ENCODE results near the gene PPP2R5A.

PPP2R5A gene

DNA sequence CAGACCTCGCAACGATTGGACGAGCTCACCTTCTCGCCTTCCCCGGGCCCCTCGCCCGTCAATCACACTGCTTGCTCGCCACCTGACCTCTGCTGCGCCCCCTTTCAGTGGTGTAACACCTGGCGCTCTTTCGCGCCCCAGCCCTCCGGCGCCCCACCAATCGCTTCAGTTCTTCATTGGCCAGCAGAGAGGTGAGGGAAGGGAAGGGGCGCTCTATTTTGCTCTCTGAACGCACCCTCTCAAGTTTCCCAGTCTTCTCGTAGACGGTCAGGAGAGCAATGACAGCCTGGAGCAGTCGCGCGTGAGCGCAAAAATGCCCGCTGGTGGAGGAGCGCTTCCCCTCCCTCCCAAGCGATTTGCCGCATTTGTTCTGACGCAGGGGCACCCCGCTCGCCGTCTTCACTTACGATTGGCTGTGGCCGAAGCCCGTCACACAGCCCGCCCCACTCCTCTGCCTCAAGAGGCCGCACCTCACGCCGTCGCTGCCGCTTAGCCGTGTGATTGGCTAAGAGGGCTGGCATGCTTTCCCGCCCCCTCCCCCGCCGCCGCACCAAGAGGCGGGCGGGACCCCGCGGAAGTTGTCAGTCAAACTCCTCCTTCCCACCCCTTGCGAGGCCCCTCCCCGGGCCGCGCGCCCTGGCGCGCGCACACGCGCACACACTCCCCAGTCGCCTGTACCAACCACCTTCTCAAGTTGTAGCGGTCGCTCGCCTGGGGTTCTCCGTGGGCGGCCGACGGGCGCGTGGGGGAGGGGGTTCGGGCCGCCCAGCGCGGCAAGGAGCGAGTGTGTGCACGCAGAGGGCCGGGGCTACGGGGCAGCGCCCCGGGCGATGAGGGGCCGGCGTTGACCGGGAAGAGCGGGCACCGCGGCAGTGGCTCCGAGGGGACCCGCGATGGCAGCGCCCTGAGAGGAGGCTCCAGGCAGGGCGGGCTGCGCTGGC lies at the start of gene PPP2R5A:
Gene PPP2R5A (plus strand): TSS at position 667 of the 941 bp plus-strand sequence. CDS start 701 bp downstream, outside the sequence.
- H3K27me3 ChIP-seq (ENCODE audit: control insufficient read depth in 1 of 2, insufficient read depth in 2 of 2, low read length in 2 of 2): no peaks in the 10 kb centered on the region
- peak within 1 kb of the TSS; percentile 88 for H3K27ac ChIP-seq (ENCODE audit: low read length)
- H3K36me3 ChIP-seq (ENCODE audit: control insufficient read depth in 2 of 2, insufficient read depth in 2 of 2, low read length in 2 of 2): no peaks in the 10 kb centered on the region
- H3K9me3 ChIP-seq (ENCODE audit: control insufficient read depth in 2 of 2, low read length in 2 of 2): no peaks in the 10 kb centered on the region
- H3K4me3 ChIP-seq (ENCODE audit: low read length in 2 of 2): peak within 1 kb of the TSS; percentile 89 to 98
- peaks cover 13% of the 10 kb centered on the region for H3K4me1 ChIP-seq (ENCODE audit: control insufficient read depth, insufficient read depth, low read length)
- peak within 1 kb of the TSS; percentile 93 to 94 for H3K9ac ChIP-seq (ENCODE audit: low read length in 2 of 2)

DNA sequence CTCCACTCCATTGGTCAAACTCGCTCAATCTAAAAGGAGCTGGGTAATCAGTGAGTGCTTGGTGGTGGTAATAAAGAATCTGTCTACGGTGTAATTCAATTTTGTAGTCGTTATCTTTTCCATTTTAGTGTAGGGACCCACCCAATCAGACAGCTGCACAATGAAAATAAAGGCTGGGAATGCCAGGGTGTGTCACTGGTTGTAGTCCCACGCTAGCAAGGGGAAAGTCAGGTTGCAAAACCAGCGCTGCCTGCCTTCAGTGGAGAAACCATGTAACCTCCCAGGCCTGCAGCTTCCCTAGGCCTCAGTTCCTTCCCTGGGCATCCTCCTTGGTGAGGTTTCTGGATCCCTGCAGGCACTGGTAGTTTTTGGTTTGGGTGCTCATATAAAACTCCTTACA lies 49.4 kb upstream of the PPP2R5A start:
- Histone ChIP-seq H3K9ac (ENCODE audit: low read length in 2 of 2) (no peak overlapping the region), H3K27ac (ENCODE audit: low read length) (no peak overlapping the region), H3K4me1 (ENCODE audit: control insufficient read depth, insufficient read depth, low read length) (peaks cover 25% of the 10 kb centered on the region), H3K9me3 (ENCODE audit: control insufficient read depth in 2 of 2, low read length in 2 of 2) (no peaks in the 10 kb centered on the region), H3K4me3 (ENCODE audit: low read length in 2 of 2) (no peak overlapping the region), H3K27me3 (ENCODE audit: control insufficient read depth in 1 of 2, insufficient read depth in 2 of 2, low read length in 2 of 2) (no peaks in the 10 kb centered on the region), H3K36me3 (ENCODE audit: control insufficient read depth in 2 of 2, insufficient read depth in 2 of 2, low read length in 2 of 2) (no peaks in the 10 kb centered on the region)

DNA sequence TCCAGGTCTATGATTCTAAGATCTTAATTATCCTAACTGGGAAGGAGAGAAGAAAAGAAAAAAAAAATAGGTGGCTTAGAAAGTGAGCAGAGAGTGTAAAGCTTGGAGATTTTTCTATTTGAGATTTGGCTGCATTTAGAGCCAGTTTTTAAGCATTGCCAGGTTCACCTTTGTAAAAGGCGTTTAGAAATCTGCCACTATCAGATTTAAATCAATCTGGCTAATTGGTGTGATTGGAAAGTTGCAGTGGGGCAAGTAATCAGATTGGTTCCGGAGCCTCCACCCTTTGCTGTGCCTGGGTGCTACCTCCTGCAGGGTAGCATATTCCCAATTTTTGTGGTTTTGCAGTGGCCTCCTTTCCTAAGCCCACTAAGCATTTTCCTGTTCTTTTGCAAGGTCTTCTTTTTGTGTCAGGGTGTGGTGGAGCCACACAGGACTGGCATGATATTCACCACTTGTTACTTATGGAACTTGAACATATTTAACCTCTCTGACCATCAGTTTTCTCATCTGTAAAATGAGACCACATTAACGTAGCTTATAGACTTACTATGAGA lies 48.5 kb upstream of the PPP2R5A start:
- no peaks in the 10 kb centered on the region for H3K9me3 ChIP-seq (ENCODE audit: control insufficient read depth in 2 of 2, low read length in 2 of 2)
- no peaks in the 10 kb centered on the region for H3K36me3 ChIP-seq (ENCODE audit: control insufficient read depth in 2 of 2, insufficient read depth in 2 of 2, low read length in 2 of 2)
- H3K9ac ChIP-seq (ENCODE audit: low read length in 2 of 2): no peak overlapping the region
- no peak overlapping the region for H3K4me3 ChIP-seq (ENCODE audit: low read length in 2 of 2)
- no peaks in the 10 kb centered on the region for H3K27me3 ChIP-seq (ENCODE audit: control insufficient read depth in 1 of 2, insufficient read depth in 2 of 2, low read length in 2 of 2)
- H3K27ac ChIP-seq (ENCODE audit: low read length): no peak overlapping the region
- peaks cover 25% of the 10 kb centered on the region for H3K4me1 ChIP-seq (ENCODE audit: control insufficient read depth, insufficient read depth, low read length)

DNA sequence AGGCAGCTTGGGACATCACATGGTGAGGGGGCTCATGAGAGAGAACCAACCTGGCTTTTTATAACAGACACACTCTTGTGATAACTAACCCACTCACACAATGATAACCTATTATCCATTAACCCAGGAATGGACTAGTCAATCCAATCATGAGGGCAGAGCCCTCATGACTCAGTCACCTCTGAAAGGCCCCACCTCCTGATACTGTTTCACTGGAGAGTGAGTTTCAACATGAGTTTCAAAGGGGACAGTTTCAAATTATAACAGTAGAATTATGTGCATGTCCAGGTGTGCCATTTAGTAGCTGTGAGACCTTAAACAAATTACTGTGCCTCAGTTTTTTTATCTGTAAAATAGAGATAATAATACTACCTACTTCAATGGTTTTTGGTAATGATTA lies 47.6 kb upstream of the PPP2R5A start:
- Histone ChIP-seq H3K4me1 (ENCODE audit: control insufficient read depth, insufficient read depth, low read length) (peaks cover 32% of the 10 kb centered on the region), H3K9ac (ENCODE audit: low read length in 2 of 2) (no peak overlapping the region), H3K4me3 (ENCODE audit: low read length in 2 of 2) (no peak overlapping the region), H3K27me3 (ENCODE audit: control insufficient read depth in 1 of 2, insufficient read depth in 2 of 2, low read length in 2 of 2) (no peaks in the 10 kb centered on the region), H3K9me3 (ENCODE audit: control insufficient read depth in 2 of 2, low read length in 2 of 2) (no peaks in the 10 kb centered on the region), H3K36me3 (ENCODE audit: control insufficient read depth in 2 of 2, insufficient read depth in 2 of 2, low read length in 2 of 2) (no peaks in the 10 kb centered on the region), H3K27ac (ENCODE audit: low read length) (no peak overlapping the region)

DNA sequence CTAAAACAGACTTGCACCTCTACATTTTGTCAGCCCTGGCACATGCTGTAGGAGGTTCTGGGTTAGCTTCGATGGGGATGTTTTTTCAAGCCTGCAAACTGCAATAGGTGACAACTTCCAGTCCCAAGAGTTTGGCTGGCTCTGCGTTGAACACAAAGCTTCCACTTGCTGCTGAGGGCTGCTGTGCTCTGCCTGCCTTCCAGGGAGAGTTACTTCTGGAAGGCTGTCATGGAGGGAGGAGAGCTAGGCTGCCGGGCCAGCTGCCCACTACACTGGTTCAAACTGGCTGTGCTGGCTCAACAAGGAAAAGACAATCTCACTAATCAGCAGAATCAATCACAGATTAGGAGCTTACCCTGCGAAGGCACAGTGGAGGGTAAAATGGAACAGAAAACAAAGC lies 46.7 kb upstream of the PPP2R5A start:
- no peaks in the 10 kb centered on the region for H3K36me3 ChIP-seq (ENCODE audit: control insufficient read depth in 2 of 2, insufficient read depth in 2 of 2, low read length in 2 of 2)
- H3K4me1 ChIP-seq (ENCODE audit: control insufficient read depth, insufficient read depth, low read length): peaks cover 38% of the 10 kb centered on the region
- H3K4me3 ChIP-seq (ENCODE audit: low read length in 2 of 2): peak overlapping the region in 1 of 2 donors; percentile 15
- no peaks in the 10 kb centered on the region for H3K9me3 ChIP-seq (ENCODE audit: control insufficient read depth in 2 of 2, low read length in 2 of 2)
- peak overlapping the region in 1 of 2 donors; percentile 6 for H3K9ac ChIP-seq (ENCODE audit: low read length in 2 of 2)
- H3K27ac ChIP-seq (ENCODE audit: low read length): peak overlapping the region; percentile 70
- H3K27me3 ChIP-seq (ENCODE audit: control insufficient read depth in 1 of 2, insufficient read depth in 2 of 2, low read length in 2 of 2): no peaks in the 10 kb centered on the region

DNA sequence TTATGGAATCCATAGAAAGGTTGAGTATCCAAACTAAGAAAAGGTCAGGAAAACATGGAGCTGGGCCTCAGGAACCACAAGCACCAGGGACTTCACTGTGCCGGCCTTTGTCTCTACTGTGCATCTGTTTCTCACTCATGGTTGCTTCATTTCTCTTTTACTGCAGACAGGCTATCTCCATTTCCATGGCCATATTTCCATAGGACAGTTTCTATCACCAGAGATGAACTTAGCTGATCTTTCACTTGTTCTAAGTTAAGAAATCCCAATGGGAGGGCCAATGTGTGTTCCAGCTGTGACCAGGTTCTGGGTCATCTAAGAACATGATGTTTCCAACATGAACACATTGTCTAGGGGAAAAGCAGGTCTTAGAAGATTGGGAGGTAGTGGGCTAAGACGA lies 43.7 kb upstream of the PPP2R5A start:
- H3K4me1 ChIP-seq (ENCODE audit: control insufficient read depth, insufficient read depth, low read length): peaks cover 26% of the 10 kb centered on the region
- no peak overlapping the region for H3K4me3 ChIP-seq (ENCODE audit: low read length in 2 of 2)
- H3K27me3 ChIP-seq (ENCODE audit: control insufficient read depth in 1 of 2, insufficient read depth in 2 of 2, low read length in 2 of 2): no peaks in the 10 kb centered on the region
- no peaks in the 10 kb centered on the region for H3K36me3 ChIP-seq (ENCODE audit: control insufficient read depth in 2 of 2, insufficient read depth in 2 of 2, low read length in 2 of 2)
- H3K9ac ChIP-seq (ENCODE audit: low read length in 2 of 2): no peak overlapping the region
- H3K27ac ChIP-seq (ENCODE audit: low read length): no peak overlapping the region
- H3K9me3 ChIP-seq (ENCODE audit: control insufficient read depth in 2 of 2, low read length in 2 of 2): no peaks in the 10 kb centered on the region

DNA sequence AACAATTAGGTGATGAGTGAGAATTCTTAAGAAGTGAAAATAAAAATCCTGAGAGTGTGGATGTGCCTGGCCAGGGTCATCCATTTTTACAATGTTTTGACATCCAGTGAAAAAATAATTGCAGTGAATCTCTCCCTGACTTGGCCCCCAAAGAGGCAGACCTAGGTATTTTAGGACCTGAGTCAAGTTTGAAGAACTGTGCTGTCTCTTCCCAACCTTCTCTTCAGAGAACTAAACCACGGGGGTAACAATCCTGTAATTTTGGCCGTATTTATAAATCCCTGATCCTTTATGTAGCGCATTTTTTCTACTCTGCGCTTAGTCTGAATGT lies 43.3 kb upstream of the PPP2R5A start:
- H3K9ac ChIP-seq (ENCODE audit: low read length in 2 of 2): no peak overlapping the region
- H3K9me3 ChIP-seq (ENCODE audit: control insufficient read depth in 2 of 2, low read length in 2 of 2): no peaks in the 10 kb centered on the region
- H3K4me3 ChIP-seq (ENCODE audit: low read length in 2 of 2): no peak overlapping the region
- no peaks in the 10 kb centered on the region for H3K36me3 ChIP-seq (ENCODE audit: control insufficient read depth in 2 of 2, insufficient read depth in 2 of 2, low read length in 2 of 2)
- peaks cover 26% of the 10 kb centered on the region for H3K4me1 ChIP-seq (ENCODE audit: control insufficient read depth, insufficient read depth, low read length)
- peak overlapping the region; percentile 55 for H3K27ac ChIP-seq (ENCODE audit: low read length)
- H3K27me3 ChIP-seq (ENCODE audit: control insufficient read depth in 1 of 2, insufficient read depth in 2 of 2, low read length in 2 of 2): no peaks in the 10 kb centered on the region

DNA sequence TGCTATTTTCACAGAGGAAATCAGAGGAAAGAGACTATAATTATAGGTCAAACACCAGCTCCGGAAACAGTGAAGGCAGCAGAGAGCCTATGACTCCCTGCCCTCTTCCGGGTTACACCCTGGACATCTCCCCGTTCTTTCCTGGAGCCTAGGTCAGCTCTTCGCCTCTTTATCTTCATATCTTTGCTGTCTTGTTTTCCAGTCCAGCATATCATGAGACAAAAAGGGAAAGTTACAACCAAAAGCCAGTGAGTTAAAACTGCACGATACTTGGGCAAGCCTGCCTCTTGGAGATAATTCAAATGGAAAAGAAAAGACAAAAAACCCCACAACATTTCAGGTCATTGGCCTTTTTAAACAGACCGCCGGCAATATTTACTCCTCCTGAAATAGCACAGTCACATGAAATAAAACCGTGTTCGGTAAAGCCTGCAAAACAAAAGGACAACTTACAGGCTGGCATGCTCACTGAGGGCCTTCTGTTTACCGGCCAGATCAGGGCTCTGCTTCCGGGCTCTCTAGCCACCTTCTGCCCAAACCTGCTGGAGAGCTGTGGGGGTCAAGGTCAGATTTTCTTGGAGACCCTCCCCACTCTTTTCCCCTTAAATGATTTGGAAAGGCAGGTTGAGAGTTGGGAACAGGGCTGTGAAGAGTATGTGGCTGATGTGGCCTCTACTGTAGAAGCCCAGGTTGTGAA lies 42.8 kb upstream of the PPP2R5A start:
- Histone ChIP-seq H3K36me3 (ENCODE audit: control insufficient read depth in 2 of 2, insufficient read depth in 2 of 2, low read length in 2 of 2) (no peaks in the 10 kb centered on the region), H3K4me1 (ENCODE audit: control insufficient read depth, insufficient read depth, low read length) (peaks cover 30% of the 10 kb centered on the region), H3K9me3 (ENCODE audit: control insufficient read depth in 2 of 2, low read length in 2 of 2) (no peaks in the 10 kb centered on the region), H3K27ac (ENCODE audit: low read length) (peak overlapping the region; percentile 55), H3K4me3 (ENCODE audit: low read length in 2 of 2) (peak overlapping the region in 1 of 2 donors; percentile 47), H3K27me3 (ENCODE audit: control insufficient read depth in 1 of 2, insufficient read depth in 2 of 2, low read length in 2 of 2) (no peaks in the 10 kb centered on the region), H3K9ac (ENCODE audit: low read length in 2 of 2) (peak overlapping the region in 1 of 2 donors; percentile 51)

DNA sequence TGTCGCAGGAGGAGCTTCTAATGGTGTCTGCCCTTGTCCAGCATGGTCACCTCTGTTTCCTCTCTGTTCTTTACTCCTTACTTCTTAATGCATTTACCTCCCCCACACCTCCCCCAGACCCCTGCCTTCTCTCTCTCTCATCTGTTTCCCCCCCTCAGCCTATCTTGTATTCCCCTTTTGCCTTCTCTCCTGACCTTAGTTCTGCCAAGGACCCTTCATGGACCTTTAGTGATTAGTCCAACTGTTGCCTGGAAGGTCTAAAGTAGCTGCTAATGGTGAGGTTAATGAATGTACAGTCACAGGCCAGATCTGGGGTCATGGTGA lies 42.3 kb upstream of the PPP2R5A start:
- Histone ChIP-seq H3K27ac (ENCODE audit: low read length) (peak overlapping the region; percentile 55), H3K27me3 (ENCODE audit: control insufficient read depth in 1 of 2, insufficient read depth in 2 of 2, low read length in 2 of 2) (no peaks in the 10 kb centered on the region), H3K9ac (ENCODE audit: low read length in 2 of 2) (no peak overlapping the region), H3K36me3 (ENCODE audit: control insufficient read depth in 2 of 2, insufficient read depth in 2 of 2, low read length in 2 of 2) (no peaks in the 10 kb centered on the region), H3K9me3 (ENCODE audit: control insufficient read depth in 2 of 2, low read length in 2 of 2) (no peaks in the 10 kb centered on the region), H3K4me3 (ENCODE audit: low read length in 2 of 2) (peak overlapping the region in 1 of 2 donors; percentile 47), H3K4me1 (ENCODE audit: control insufficient read depth, insufficient read depth, low read length) (peaks cover 31% of the 10 kb centered on the region)

DNA sequence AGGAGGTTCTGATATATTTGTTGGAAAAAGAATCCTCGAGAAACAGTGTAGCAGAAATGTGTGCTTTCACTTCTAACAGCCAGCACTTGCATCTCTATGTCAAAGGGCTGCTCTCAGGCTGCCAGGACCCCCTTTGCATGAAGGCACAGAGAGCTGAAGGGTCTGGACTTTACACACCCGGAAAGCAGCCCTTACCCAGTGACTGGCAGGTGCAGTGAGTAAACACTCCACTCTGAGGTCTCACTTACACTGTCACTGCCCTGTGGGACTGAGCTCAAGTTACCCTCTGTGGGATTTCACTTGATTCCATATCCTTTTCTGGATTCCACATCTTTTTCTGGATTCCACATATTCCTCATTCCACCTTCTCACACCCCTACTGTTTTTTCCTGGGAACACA lies 40.8 kb upstream of the PPP2R5A start:
- H3K9me3 ChIP-seq (ENCODE audit: control insufficient read depth in 2 of 2, low read length in 2 of 2): no peaks in the 10 kb centered on the region
- H3K27ac ChIP-seq (ENCODE audit: low read length): no peak overlapping the region
- no peaks in the 10 kb centered on the region for H3K27me3 ChIP-seq (ENCODE audit: control insufficient read depth in 1 of 2, insufficient read depth in 2 of 2, low read length in 2 of 2)
- H3K36me3 ChIP-seq (ENCODE audit: control insufficient read depth in 2 of 2, insufficient read depth in 2 of 2, low read length in 2 of 2): no peaks in the 10 kb centered on the region
- H3K4me3 ChIP-seq (ENCODE audit: low read length in 2 of 2): no peak overlapping the region
- no peak overlapping the region for H3K9ac ChIP-seq (ENCODE audit: low read length in 2 of 2)
- H3K4me1 ChIP-seq (ENCODE audit: control insufficient read depth, insufficient read depth, low read length): peaks cover 17% of the 10 kb centered on the region

Data from stomach smooth muscle (tissue), 2 donors.